HepG2 (cell line): ENCODE results near the gene MEIS3. TPM values are rescaled to one million over a fixed set of nuclear protein-coding genes. Genes with fewer than 3 reads are reported as not detected.

Experiments used
- ATAC-seq: fragments of 200-7000 bp; cut with Tn5 transposase; 3 replicates; pipeline ENCODE4 v1.9.1; 2020; ENCODE audit warnings: mild to moderate bottlenecking, moderate library complexity
- BruUV-seq: library from RNA; stranded (reverse); fragments of 400-500 nt; replicated peaks from 2 replicates; lab custom pipeline; 2021; lab: Mats Ljungman, UMichigan
- CTCF ChIA-PET: fragments of 300-600 bp; formaldehyde crosslinking; extraction: SDS; loops from one replicate; lab custom pipeline; 2021; ENCODE audit warnings: low total read pairs, inconsistent platforms, low intra/inter-chr PET ratio; lab: Yijun Ruan, JAX
- POLR2A ChIA-PET: fragments of 350-600 bp; sonication (Branson Sonifier 250); formaldehyde crosslinking; loops from one replicate; lab custom pipeline; 2020; ENCODE audit warnings: antibody characterized with exemption, inconsistent platforms; lab: Yijun Ruan, JAX
- DNase-seq: peaks from one replicate; pipeline ENCODE4 v3.0.0-alpha.2; 2015; ENCODE audit warnings: low spot score
- FAIRE-seq: peaks from 3 replicates; lab custom pipeline; 2011; peaks lifted over from hg19 to GRCh38; lab: Jason Lieb, UNC
- H2AFZ ChIP-seq: one replicate; pipeline ENCODE4 v1.6.1; 2011; ENCODE audit warnings: low read length, inconsistent platforms
- H3K27ac ChIP-seq: fragments of 300-600 bp; 3 replicates; pipeline ENCODE4 v1.8.0; 2011; ENCODE audit warnings: mixed run types, mild to moderate bottlenecking, mixed read lengths, low read length, inconsistent platforms; ENCODE audit not compliant: insufficient read depth; ENCODE audit errors: extremely low read length
- H3K27me3 ChIP-seq, 2 experiments: fragments of 200-600 bp in 1 of 2; 2 replicates in 1 of 2; 3 replicates in 1 of 2; pipeline versions ENCODE4 v1.6.0 to v1.8.0; 2011; ENCODE audit warnings: low read length in 2 of 2, mild to moderate bottlenecking in 2 of 2, moderate library complexity in 2 of 2, inconsistent platforms in 1 of 2; ENCODE audit not compliant: insufficient read depth in 2 of 2, control insufficient read depth in 1 of 2
- H3K36me3 ChIP-seq, 2 experiments: fragments of 200-600 bp in 1 of 2; replicated peaks in 1 of 2; 2 replicates in 1 of 2; 3 replicates in 1 of 2; pipeline versions ENCODE4 v1.5.1 to v1.8.0; 2011; ENCODE audit warnings: low read length in 2 of 2, inconsistent platforms in 1 of 2; ENCODE audit not compliant: insufficient read depth in 2 of 2, control insufficient read depth in 1 of 2
- H3K4me1 ChIP-seq: 2 replicates; pipeline ENCODE4 v1.5.1; 2012; ENCODE audit warnings: low read length, inconsistent platforms; ENCODE audit not compliant: insufficient read depth
- H3K4me2 ChIP-seq: 2 replicates; pipeline ENCODE4 v1.6.0; 2011; ENCODE audit warnings: low read depth, low read length, inconsistent platforms
- H3K4me3 ChIP-seq, 3 experiments: fragments of 200-600 bp in 1 of 3; sonication (generic), shearing (Covaris generic) in 1 of 3; replicated peaks in 1 of 3; 2 replicates each; pipeline ENCODE4 v1.5.1; 2011 to 2016; ENCODE audit warnings: low read length in 3 of 3, inconsistent platforms in 2 of 3, low read depth in 2 of 3, mild to moderate bottlenecking in 2 of 3, control low read depth in 1 of 3, mixed read lengths in 1 of 3; ENCODE audit not compliant: insufficient read depth in 1 of 3
- H3K79me2 ChIP-seq: one replicate; pipeline ENCODE4 v1.6.1; 2011; ENCODE audit warnings: low read length, inconsistent platforms; ENCODE audit not compliant: insufficient read depth
- H3K9ac ChIP-seq: 2 replicates; pipeline ENCODE4 v1.6.0; 2011; ENCODE audit warnings: mild to moderate bottlenecking, low read depth, low read length, inconsistent platforms; ENCODE audit not compliant: insufficient read depth
- H3K9me3 ChIP-seq: 2 replicates; pipeline ENCODE4 v1.5.1; 2012; ENCODE audit warnings: mild to moderate bottlenecking, low read length
- H4K20me1 ChIP-seq: 2 replicates; pipeline ENCODE4 v1.6.0; 2011; ENCODE audit warnings: inconsistent platforms, mild to moderate bottlenecking, low read length, moderate library complexity; ENCODE audit not compliant: insufficient read depth
- AGO2 ChIP-seq: fragments of 200-400 bp; formaldehyde crosslinking; optimal IDR thresholded peaks from 2 replicates; pipeline ENCODE3; 2017; ENCODE audit warnings: mild to moderate bottlenecking, low read depth, low read length, moderate library complexity
- CENPX ChIP-seq: sonication (generic); formaldehyde crosslinking; IDR thresholded peaks from 2 replicates; pipeline ENCODE4 v1.9.0; 2021; ENCODE audit warnings: mild to moderate bottlenecking, missing genetic modification reagents, moderate library complexity
- EHMT2 ChIP-seq: fragments of 200-600 bp; sonication (generic); IDR thresholded peaks from 2 replicates; pipeline ENCODE4 v1.7.0; 2017; ENCODE audit warnings: antibody characterized with exemption, low read depth, low read length, borderline replicate concordance
- HNRNPL ChIP-seq: fragments of 200-400 bp; formaldehyde crosslinking; IDR thresholded peaks from 2 replicates; pipeline ENCODE4 v1.6.1; 2017; ENCODE audit warnings: mild to moderate bottlenecking, low read depth, low read length
- RARA ChIP-seq: IDR thresholded peaks from 2 replicates; pipeline ENCODE4 v1.6.1; 2016; ENCODE audit warnings: missing genetic modification reagents, missing compliant biosample characterization
- RBFOX2 ChIP-seq: fragments of 200-400 bp; formaldehyde crosslinking; IDR thresholded peaks from 2 replicates; pipeline ENCODE4 v1.6.1; 2017; ENCODE audit warnings: low read depth, mild to moderate bottlenecking, low read length
- ZBTB38 ChIP-seq: sonication (generic); formaldehyde crosslinking; IDR thresholded peaks from 2 replicates; pipeline ENCODE4 v1.5.1; 2020; ENCODE audit warnings: mild to moderate bottlenecking, missing genetic modification reagents
- ZMAT3 ChIP-seq: sonication (generic); formaldehyde crosslinking; conservative IDR thresholded peaks from 2 replicates; pipeline ENCODE4 v1.7.0; 2021; ENCODE audit warnings: missing genetic modification reagents
- ZNF343 ChIP-seq: sonication (generic); formaldehyde crosslinking; IDR thresholded peaks from 2 replicates; pipeline ENCODE4 v1.4.0; 2020; ENCODE audit warnings: mild to moderate bottlenecking, missing genetic modification reagents
- ZNF558 ChIP-seq: sonication (generic); formaldehyde crosslinking; IDR thresholded peaks from 2 replicates; pipeline ENCODE4 v1.9.0; 2022; ENCODE audit warnings: mild to moderate bottlenecking, missing genetic modification reagents, borderline replicate concordance
- WGBS: methylation state at CpG from one replicate; pipeline ENCODE4 v1.1.6; 2017; ENCODE audit warnings: low lambda C conversion rate; 5-methylcytosine and 5-hydroxymethylcytosine counted together
- in situ Hi-C: cut with HindIII; loops from 2 replicates; pipeline ENCODE4 v1.10.0; 2017; ENCODE audit warnings: low pct_unique_long_range_greater_than_20kb; ENCODE audit not compliant: extremely low pct_ligation_motif_present
- intact Hi-C: fragments of 100-400 bp; cut with micrococcal nuclease; formaldehyde crosslinking; loops from one replicate; pipeline ENCODE4 v1.10.0; 2022; ENCODE audit not compliant: unreplicated experiment
- polyA plus RNA-seq, 8 experiments: library from polyadenylated mRNA; depleted of rRNA in 3 of 8; stranded (reverse) in 7 of 8; unstranded in 1 of 8; fragments of >200 nt; fragmentation: Illumina TruSeq in 4 of 8; extraction: Trizol in 4 of 8; gene quantifications; 2 replicates each; pipeline versions ENCODE4 v1.2.1 to v1.2.3, GENCODE V29; 2011 to 2016; ENCODE audit warnings: low read depth in 4 of 8, missing spikeins in 1 of 8, mixed read lengths in 1 of 8; ENCODE audit not compliant: insufficient read depth in 1 of 8
- total RNA-seq, 5 experiments: library from RNA; depleted of rRNA; stranded (reverse); fragments of >200 nt; fragmentation: Illumina TruSeq; extraction: Trizol; gene quantifications; 2 replicates each; pipeline ENCODE4 v1.2.3, GENCODE V29; 2016; ENCODE audit warnings: low read depth in 1 of 5

Gene MEIS3
- total and polyA plus RNA-seq, 2 of the 13 experiments (the other 11 are each of a cell fraction or from before 2014, with no cell fraction given) = 0.09 to 0.70 TPM

GRCh38 chr19:47377208-47377701, 42.1 kb downstream of the MEIS3 start:
- POLR2A ChIA-PET = no interaction called here
- CTCF ChIA-PET = no interaction called here
- TF ChIP-seq HNRNPL (0 out of 2 replicates have a peak, but pooled peaks have one; percentile 37), ZBTB38 (no peak), RARA (CRISPR knock-in tag) (no peak)
- no peaks in the 10 kb centered on the region for H3K9me3 ChIP-seq
- no peaks in the 10 kb centered on the region for H3K4me1 ChIP-seq
- no peak overlapping the region for H3K27ac ChIP-seq
- no peak overlapping the region for H3K4me3 ChIP-seq
- WGBS = 99% methylated on average over 10 of the region's 16 CpGs
- no peak overlapping the region for H3K4me2 ChIP-seq
- BruUV-seq = no TSS peak
- H4K20me1 ChIP-seq = 0 out of 2 replicates have a peak, but pooled peaks cover 3% of the 10 kb centered on the region
- in situ Hi-C loops = no loop called here
- intact Hi-C loops = no loop called here
- ATAC-seq (peak; percentile 15; the same call in 2 of the 3 replicates), FAIRE-seq (no peak), DNase-seq (no peak)
- H3K27me3 ChIP-seq = no peaks in the 10 kb centered on the region
- H2AFZ ChIP-seq = no peak overlapping the region
- peaks cover 52 to 78% of the 10 kb centered on the region in 2 experiments for H3K36me3 ChIP-seq
- H3K9ac ChIP-seq = no peak overlapping the region
- no peaks in the 10 kb centered on the region for H3K79me2 ChIP-seq

GRCh38 chr19:47376589-47377144, 42.7 kb downstream of the MEIS3 start:
- Histone ChIP-seq H3K79me2 (no peaks in the 10 kb centered on the region), H3K9me3 (no peaks in the 10 kb centered on the region), H3K4me3 (no peak overlapping the region), H3K36me3 (peaks cover 49 to 75% of the 10 kb centered on the region in 2 experiments; a peak in 4 of 5 replicates), H2AFZ (no peak overlapping the region), H3K27me3 (no peaks in the 10 kb centered on the region), H3K9ac (no peak overlapping the region), H4K20me1 (0 out of 2 replicates have a peak, but pooled peaks cover 3% of the 10 kb centered on the region), H3K4me2 (no peak overlapping the region), H3K27ac (no peak overlapping the region), H3K4me1 (no peaks in the 10 kb centered on the region)
- in situ Hi-C loops (no loop called here), intact Hi-C loops (no loop called here)
- TF ChIP-seq EHMT2 (no peak), ZNF343 (CRISPR knock-in tag) (no peak), ZNF558 (CRISPR knock-in tag) (no peak), HNRNPL (no peak), RBFOX2 (0 out of 2 replicates have a peak, but pooled peaks have one; percentile 9), ZMAT3 (CRISPR knock-in tag) (no peak), AGO2 (peak; percentile 1), CENPX (CRISPR knock-in tag) (no peak)
- POLR2A ChIA-PET = interaction anchor here (1.2 kb wide), 1 partner anchor 27 kb away, joined by 3 read pairs; the partner anchor contains the start of gene DHX34
- WGBS = 90% methylated on average over 9 of the region's 16 CpGs
- FAIRE-seq (no peak), ATAC-seq (no peak), DNase-seq (no peak)
- CTCF ChIA-PET = no interaction called here
- no TSS peak for BruUV-seq
